B cell (primary cell): ENCODE data around the gene OR10H2. TPM values are rescaled to one million over a fixed set of nuclear protein-coding genes. Genes with fewer than 3 reads are reported as not detected.

Source experiments
- ATAC-seq: fragments of 200-7000 bp; cut with Tn5 transposase; one replicate; pipeline ENCODE4 v1.10.0; 2021; ENCODE audit warnings: low read depth, mild to moderate bottlenecking, moderate number of reproducible peaks, moderate library complexity
- CTCF ChIA-PET: fragments of 350-600 bp; sonication (Branson Sonifier 250); formaldehyde crosslinking; loops from one replicate; lab custom pipeline; 2021; ENCODE audit warnings: antibody characterized with exemption, inconsistent platforms; lab: Charles Lee
- POLR2A ChIA-PET: fragments of 350-600 bp; sonication (Branson Sonifier 250); formaldehyde crosslinking; loops from one replicate; lab custom pipeline; 2021; ENCODE audit warnings: antibody characterized with exemption; lab: Charles Lee
- DNase-seq: peaks from one replicate; pipeline ENCODE4 v3.0.0; 2013
- H2AFZ ChIP-seq: 2 replicates; pipeline ENCODE4 v1.6.1; 2012; ENCODE audit warnings: mild to moderate bottlenecking, low read depth, low read length; ENCODE audit not compliant: insufficient read depth, poor library complexity, severe bottlenecking
- H3K27ac ChIP-seq, 2 donors: 1 replicate in 1 of 2; 2 replicates in 1 of 2; pipeline ENCODE4 v1.5.1; 2012 to 2013; ENCODE audit warnings: low read length in 2 of 2, mild to moderate bottlenecking in 2 of 2, moderate library complexity in 1 of 2
- H3K27me3 ChIP-seq, 4 experiments: fragments of 200-600 bp in 1 of 4; sonication (generic) in 1 of 4; replicated peaks in 1 of 4; 1 replicate in 2 of 4; 2 replicates in 2 of 4; pipeline versions ENCODE4 v1.6.1 to v1.7.0; 2013 to 2016; ENCODE audit warnings: low read length in 3 of 4, mild to moderate bottlenecking in 2 of 4, mixed read lengths in 1 of 4, moderate library complexity in 1 of 4; ENCODE audit not compliant: insufficient read depth in 4 of 4, control insufficient read depth in 3 of 4; ENCODE audit errors: control extremely low read depth in 1 of 4
- H3K36me3 ChIP-seq, 2 experiments: replicated peaks in 1 of 2; 1 replicate in 1 of 2; 2 replicates in 1 of 2; pipeline versions ENCODE4 v1.6.1 to v1.7.1; 2013; ENCODE audit warnings: low read length in 1 of 2; ENCODE audit not compliant: insufficient read depth in 2 of 2, control insufficient read depth in 1 of 2; ENCODE audit errors: control extremely low read depth in 1 of 2, extremely low read depth in 1 of 2
- H3K4me1 ChIP-seq, 2 donors: fragments of 200-600 bp in 1 of 2; sonication (generic) in 1 of 2; 1 replicate in 1 of 2; 2 replicates in 1 of 2; pipeline versions ENCODE4 v1.5.1 to v1.6.1; 2013 to 2017; ENCODE audit warnings: low read length in 2 of 2; ENCODE audit not compliant: control insufficient read depth in 2 of 2, insufficient read depth in 2 of 2
- H3K4me2 ChIP-seq: replicated peaks from 2 replicates; pipeline ENCODE3; 2012; ENCODE audit warnings: mild to moderate bottlenecking, low read depth, low read length; ENCODE audit not compliant: poor library complexity, severe bottlenecking
- H3K4me3 ChIP-seq, 5 experiments: fragments of 200-600 bp in 1 of 5; sonication (generic) in 1 of 5; 1 replicate in 3 of 5; 2 replicates in 2 of 5; pipeline versions ENCODE4 v1.5.1 to v1.7.0; 2011 to 2016; ENCODE audit warnings: low read length in 4 of 5, mild to moderate bottlenecking in 4 of 5, low read depth in 2 of 5, control low read depth in 1 of 5, moderate library complexity in 1 of 5; ENCODE audit not compliant: insufficient read depth in 1 of 5; ENCODE audit errors: control extremely low read depth in 1 of 5, extremely low read depth in 1 of 5
- H3K79me2 ChIP-seq: fragments of 200-600 bp; sonication (generic); one replicate; pipeline ENCODE4 v1.6.0; 2016; ENCODE audit warnings: low read length; ENCODE audit not compliant: control insufficient read depth, insufficient read depth
- H3K9ac ChIP-seq: fragments of 200-600 bp; sonication (generic); 2 replicates; pipeline ENCODE4 v1.6.1; 2017; ENCODE audit warnings: mild to moderate bottlenecking, low read length, moderate library complexity
- H3K9me3 ChIP-seq, 3 donors: one replicate each; pipeline versions ENCODE4 v1.6.1 to v1.7.1; 2013; ENCODE audit warnings: low read length in 2 of 3; ENCODE audit not compliant: control insufficient read depth in 2 of 3, insufficient read depth in 1 of 3; ENCODE audit errors: control extremely low read depth in 1 of 3
- H4K20me1 ChIP-seq: 2 replicates; pipeline ENCODE4 v1.6.0; 2012; ENCODE audit warnings: mild to moderate bottlenecking, low read length; ENCODE audit not compliant: insufficient read depth, control insufficient read depth, poor library complexity, severe bottlenecking
- H3K27ac Mint-ChIP-seq: one replicate; pipeline ENCODE4 v1.8.0; 2021; ENCODE audit warnings: mixed read lengths
- H3K27me3 Mint-ChIP-seq: one replicate; pipeline ENCODE4 v1.8.0; 2021; ENCODE audit warnings: mixed read lengths
- H3K4me1 Mint-ChIP-seq: one replicate; pipeline ENCODE4 v1.8.0; 2021; ENCODE audit warnings: mixed read lengths
- H3K4me3 Mint-ChIP-seq: one replicate; pipeline ENCODE4 v1.8.0; 2021; ENCODE audit warnings: mixed read lengths
- H3K9me3 Mint-ChIP-seq: one replicate; pipeline ENCODE4 v1.8.0; 2022; ENCODE audit warnings: mixed read lengths; ENCODE audit not compliant: insufficient read depth
- CTCF ChIP-seq: fragments of 200-600 bp; IDR thresholded peaks from one replicate; pipeline ENCODE4 v1.8.0; 2022; ENCODE audit warnings: antibody characterized with exemption, mild to moderate bottlenecking
- EZH2 ChIP-seq: IDR thresholded peaks from 2 replicates; pipeline ENCODE4 v1.6.1; 2012; ENCODE audit warnings: borderline replicate concordance, low read depth, mild to moderate bottlenecking, moderate library complexity, low read length; ENCODE audit not compliant: insufficient read depth, poor library complexity, severe bottlenecking
- WGBS: methylation state at CpG from one replicate; pipeline ENCODE4 v1.1.5; 2013; ENCODE audit warnings: missing lambda C conversion rate; ENCODE audit not compliant: insufficient coverage; 5-methylcytosine and 5-hydroxymethylcytosine counted together
- intact Hi-C: fragments of 100-400 bp; cut with micrococcal nuclease; formaldehyde crosslinking; loops from one replicate; pipeline ENCODE4 v1.10.0; 2022
- polyA plus RNA-seq: library from polyadenylated mRNA; depleted of rRNA; stranded (reverse); fragments of >200 nt; gene quantifications from 2 replicates; pipeline ENCODE4 v1.2.3, GENCODE V29; 2012
- total RNA-seq, 2 donors: library from RNA; stranded (reverse); fragments of 120-200 nt in 1 of 2; gene quantifications; 1 replicate in 1 of 2; 2 replicates in 1 of 2; pipeline versions ENCODE4 v1.2.3 to v1.2.4, GENCODE V29; 2013 to 2022

Gene OR10H2
- total and polyA plus RNA-seq, 2 donors (not counting 1 experiment from before 2014, with no cell fraction given), result not detected

GRCh38 chr19:15717809-15718208 lies 10.0 kb upstream of the OR10H2 start:
- ATAC-seq (no peak), DNase-seq (no peak)
- no peaks in the 10 kb centered on the region for H3K36me3 ChIP-seq
- no peak overlapping the region for H3K4me3 Mint-ChIP-seq
- POLR2A ChIA-PET, result no interaction called here
- TF ChIP-seq CTCF (no peak), EZH2 (no peak)
- H2AFZ ChIP-seq, result no peak overlapping the region
- H3K4me1 ChIP-seq, result no peaks in the 10 kb centered on the region
- peaks cover 0 to 1% (median 1%) of the 10 kb centered on the region in 3 donors for H3K9me3 ChIP-seq
- H3K27me3 Mint-ChIP-seq, result peaks cover 37% of the 10 kb centered on the region
- H3K27ac Mint-ChIP-seq, result no peak overlapping the region
- no peaks in the 10 kb centered on the region for H4K20me1 ChIP-seq
- no peaks in the 10 kb centered on the region for H3K4me1 Mint-ChIP-seq
- H3K4me3 ChIP-seq, result no peak overlapping the region
- WGBS, result 14% methylated on average over 5 of the region's 6 CpGs
- no peak overlapping the region for H3K9ac ChIP-seq
- H3K79me2 ChIP-seq, result no peaks in the 10 kb centered on the region
- no peak overlapping the region for H3K27ac ChIP-seq
- intact Hi-C loops, result no loop called here
- H3K27me3 ChIP-seq, result peaks cover 0 to 16% (median 0%) of the 10 kb centered on the region in 4 experiments
- no peaks in the 10 kb centered on the region for H3K9me3 Mint-ChIP-seq
- H3K4me2 ChIP-seq, result no peak overlapping the region
- CTCF ChIA-PET, result no interaction called here

GRCh38 chr19:15721268-15721667 lies 6.6 kb upstream of the OR10H2 start:
- Histone ChIP-seq H3K4me2 (no peak overlapping the region), H3K27me3 (peaks cover 0 to 32% (median 2%) of the 10 kb centered on the region in 4 experiments), H3K36me3 (no peaks in the 10 kb centered on the region), H3K9me3 (peaks cover 0 to 5% (median 0%) of the 10 kb centered on the region in 3 donors), H3K4me3 (no peak overlapping the region), H2AFZ (no peak overlapping the region), H3K9ac (no peak overlapping the region), H3K79me2 (no peaks in the 10 kb centered on the region), H3K4me1 (no peaks in the 10 kb centered on the region), H3K27ac (no peak overlapping the region), H4K20me1 (no peaks in the 10 kb centered on the region)
- ChIA-PET CTCF (no interaction called here), POLR2A (no interaction called here)
- no peak for DNase-seq
- intact Hi-C loops, result no loop called here
- H3K4me1 Mint-ChIP-seq, result no peaks in the 10 kb centered on the region
- WGBS, result no CpG with 5 or more reads among the region's 1 CpG
- H3K9me3 Mint-ChIP-seq, result peaks cover 2% of the 10 kb centered on the region
- ATAC-seq, result no peak
- no peak overlapping the region for H3K4me3 Mint-ChIP-seq
- peaks cover 47% of the 10 kb centered on the region for H3K27me3 Mint-ChIP-seq
- TF ChIP-seq CTCF, result no peak
- no peak for TF ChIP-seq EZH2
- no peak overlapping the region for H3K27ac Mint-ChIP-seq
